Measurements from ENCODE around the gene RAG1. TPM values are rescaled to one million over a fixed set of nuclear protein-coding genes. Genes with fewer than 3 reads are reported as not detected.

Gene RAG1
- polyA plus RNA-seq, 3 donors = 0.69 TPM; not detected in 2

DNA sequence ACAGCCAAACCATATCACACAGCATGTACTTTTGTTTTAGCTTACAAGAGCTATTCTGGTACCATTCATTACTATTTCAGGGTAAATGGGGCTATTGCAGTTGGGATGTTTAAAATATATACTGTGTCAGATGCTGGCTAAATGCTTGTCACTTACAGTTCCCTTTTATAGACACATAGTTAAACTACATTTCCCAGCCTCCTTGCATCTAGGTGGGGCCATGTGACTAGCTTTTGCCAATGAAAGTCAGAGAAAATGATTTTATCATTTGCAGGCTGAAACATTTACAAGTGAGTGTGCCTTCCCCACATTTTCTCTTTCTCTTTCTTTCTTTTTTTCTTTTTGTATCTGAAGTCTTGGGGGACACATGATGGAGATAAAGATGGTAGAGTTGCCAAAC lies 18.7 kb downstream of the RAG1 start:
- H3K27ac Mint-ChIP-seq = no peak overlapping the region

GRCh38 chr11:36588099-36588498 lies 20.3 kb downstream of the RAG1 start:
- Mint-ChIP-seq H3K36me3 (no peaks in the 10 kb centered on the region), H3K4me1 (peaks cover 2% of the 10 kb centered on the region), H3K27ac (no peak overlapping the region), H3K27me3 (ENCODE audit: low read depth in 3 of 3) (peaks cover 13 to 19% (median 15%) of the 10 kb centered on the region in 3 donors), H3K4me3 (no peak overlapping the region), H3K9me3 (no peaks in the 10 kb centered on the region)
- Histone ChIP-seq H3K36me3 (replicated peaks in 1 of 2; ENCODE audit: control insufficient read depth in 1 of 2, insufficient read depth in 2 of 2, low read length in 2 of 2) (no peaks in the 10 kb centered on the region), H3K9me3 (replicated peaks in 1 of 2; ENCODE audit: control insufficient read depth in 1 of 2, insufficient read depth in 1 of 2, low read length in 2 of 2) (no peaks in the 10 kb centered on the region), H3K9ac (ENCODE audit: insufficient read depth, low read length, poor library complexity, severe bottlenecking) (no peak overlapping the region), H3K4me2 (replicated peaks; ENCODE audit: extremely low read depth, low read length, poor library complexity, severe bottlenecking) (no peak overlapping the region), H3K79me2 (ENCODE audit: insufficient read depth, low read length) (no peaks in the 10 kb centered on the region), H3K4me1 (ENCODE audit: control insufficient read depth in 1 of 2, insufficient read depth in 2 of 2, low read length in 2 of 2) (no peaks in the 10 kb centered on the region), H3K27ac (ENCODE audit: low read depth in 1 of 2, low read length in 2 of 2) (no peak overlapping the region), H3K4me3 (replicated peaks in 1 of 3; ENCODE audit: low read depth in 2 of 3, low read length in 3 of 3) (no peak overlapping the region), H3K27me3 (ENCODE audit: control insufficient read depth in 2 of 2, insufficient read depth in 2 of 2, low read length in 2 of 2) (peaks cover 12 to 19% of the 10 kb centered on the region in 2 donors), H4K20me1 (ENCODE audit: insufficient read depth, low read length) (no peaks in the 10 kb centered on the region), H2AFZ (ENCODE audit: insufficient read depth, low read depth, low read length, poor library complexity, severe bottlenecking) (no peak overlapping the region)
- intact Hi-C loops (cut with micrococcal nuclease) = no loop called here
- WGBS (ENCODE audit: insufficient coverage) = 91% methylated on average over 1 of the region's 1 CpG
- DNase-seq = no peak
- TF ChIP-seq, protein P1, sequence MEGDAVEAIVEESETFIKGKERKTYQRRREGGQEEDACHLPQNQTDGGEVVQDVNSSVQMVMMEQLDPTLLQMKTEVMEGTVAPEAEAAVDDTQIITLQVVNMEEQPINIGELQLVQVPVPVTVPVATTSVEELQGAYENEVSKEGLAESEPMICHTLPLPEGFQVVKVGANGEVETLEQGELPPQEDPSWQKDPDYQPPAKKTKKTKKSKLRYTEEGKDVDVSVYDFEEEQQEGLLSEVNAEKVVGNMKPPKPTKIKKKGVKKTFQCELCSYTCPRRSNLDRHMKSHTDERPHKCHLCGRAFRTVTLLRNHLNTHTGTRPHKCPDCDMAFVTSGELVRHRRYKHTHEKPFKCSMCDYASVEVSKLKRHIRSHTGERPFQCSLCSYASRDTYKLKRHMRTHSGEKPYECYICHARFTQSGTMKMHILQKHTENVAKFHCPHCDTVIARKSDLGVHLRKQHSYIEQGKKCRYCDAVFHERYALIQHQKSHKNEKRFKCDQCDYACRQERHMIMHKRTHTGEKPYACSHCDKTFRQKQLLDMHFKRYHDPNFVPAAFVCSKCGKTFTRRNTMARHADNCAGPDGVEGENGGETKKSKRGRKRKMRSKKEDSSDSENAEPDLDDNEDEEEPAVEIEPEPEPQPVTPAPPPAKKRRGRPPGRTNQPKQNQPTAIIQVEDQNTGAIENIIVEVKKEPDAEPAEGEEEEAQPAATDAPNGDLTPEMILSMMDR (IDR thresholded peaks at IDR 0.05) = no peak

More for the DNA sequence above, 18.7 kb downstream of the RAG1 start:
- no peaks in the 10 kb centered on the region for H4K20me1 ChIP-seq (ENCODE audit: insufficient read depth, low read length)
- no peaks in the 10 kb centered on the region for H3K79me2 ChIP-seq (ENCODE audit: insufficient read depth, low read length)
- no peaks in the 10 kb centered on the region for H3K36me3 ChIP-seq (replicated peaks in 1 of 2; ENCODE audit: control insufficient read depth in 1 of 2, insufficient read depth in 2 of 2, low read length in 2 of 2)
- Mint-ChIP-seq H3K36me3 (no peaks in the 10 kb centered on the region), H3K27me3 (ENCODE audit: low read depth in 3 of 3) (peaks cover 8 to 18% (median 13%) of the 10 kb centered on the region in 3 donors), H3K4me1 (peaks cover 2% of the 10 kb centered on the region), H3K9me3 (peaks cover 2 to 5% (median 2%) of the 10 kb centered on the region in 7 donors), H3K4me3 (no peak overlapping the region)
- peaks cover 12 to 19% of the 10 kb centered on the region in 2 donors for H3K27me3 ChIP-seq (ENCODE audit: control insufficient read depth in 2 of 2, insufficient read depth in 2 of 2, low read length in 2 of 2)
- H3K9me3 ChIP-seq (replicated peaks in 1 of 2; ENCODE audit: control insufficient read depth in 1 of 2, insufficient read depth in 1 of 2, low read length in 2 of 2) = peaks cover 0 to 2% of the 10 kb centered on the region in 2 donors
- no peak overlapping the region for H3K27ac ChIP-seq (ENCODE audit: low read depth in 1 of 2, low read length in 2 of 2)
- TF ChIP-seq, protein P1 (IDR thresholded peaks at IDR 0.05) = no peak
- H3K9ac ChIP-seq (ENCODE audit: insufficient read depth, low read length, poor library complexity, severe bottlenecking) = no peak overlapping the region
- H3K4me1 ChIP-seq (ENCODE audit: control insufficient read depth in 1 of 2, insufficient read depth in 2 of 2, low read length in 2 of 2) = no peaks in the 10 kb centered on the region
- no peak overlapping the region for H3K4me2 ChIP-seq (replicated peaks; ENCODE audit: extremely low read depth, low read length, poor library complexity, severe bottlenecking)
- peak; percentile 11 to 30 (median 30) for DNase-seq
- intact Hi-C loops (cut with micrococcal nuclease) = no loop called here
- no peak overlapping the region for H3K4me3 ChIP-seq (replicated peaks in 1 of 3; ENCODE audit: low read depth in 2 of 3, low read length in 3 of 3)
- no peak overlapping the region for H2AFZ ChIP-seq (ENCODE audit: insufficient read depth, low read depth, low read length, poor library complexity, severe bottlenecking)

All from CD14-positive monocyte (primary cell).